Measurements from ENCODE around the gene DCLK1.

GRCh38 chr13:35871561-35871960, 259.6 kb downstream of the DCLK1 start:
- TF ChIP-seq CTCF (IDR thresholded peaks at IDR 0.05) (no peak), POLR2AphosphoS5 (IDR thresholded peaks at IDR 0.05) (no peak)

All from esophagus muscularis mucosa (tissue), 3 donors.